Diencephalon (tissue), 1 donor: ENCODE results near the gene PEX5L. TPM values are rescaled to one million over a fixed set of nuclear protein-coding genes. Genes with fewer than 3 reads are reported as not detected.

Source experiments
- total RNA-seq: library from RNA; depleted of rRNA; stranded (reverse); fragments of >200 nt; gene quantifications from one replicate; pipeline ENCODE4 v1.2.3, GENCODE V29; 2014

The PEX5L gene
- total RNA-seq, result 36.2 TPM

GRCh38 chr3:180036671-180037455 is at the start of gene PEX5L:
PEX5L (minus strand) TSS chr3:180036937; CDS start chr3:180036599, 338 bp downstream.

